OCI-LY1 (cell line): ENCODE data around the gene EEPD1.

ENCODE experiments used
- EZH2 ChIP-seq: fragments of 200-600 bp; sonication (generic), shearing (Covaris generic); IDR thresholded peaks from 2 replicates; pipeline ENCODE4 v1.8.0; 2017; ENCODE audit warnings: borderline replicate concordance, mixed run types, mild to moderate bottlenecking, antibody characterized with exemption, low read length, moderate library complexity, mixed read lengths
- TF ChIP-seq, protein P1 (sequence below): fragments of 200-600 bp; sonication (generic), shearing (Covaris generic); IDR thresholded peaks from 2 replicates; pipeline ENCODE4 v1.5.1; 2017; ENCODE audit warnings: mild to moderate bottlenecking, antibody characterized with exemption, low read length, moderate library complexity, mixed read lengths

DNA sequence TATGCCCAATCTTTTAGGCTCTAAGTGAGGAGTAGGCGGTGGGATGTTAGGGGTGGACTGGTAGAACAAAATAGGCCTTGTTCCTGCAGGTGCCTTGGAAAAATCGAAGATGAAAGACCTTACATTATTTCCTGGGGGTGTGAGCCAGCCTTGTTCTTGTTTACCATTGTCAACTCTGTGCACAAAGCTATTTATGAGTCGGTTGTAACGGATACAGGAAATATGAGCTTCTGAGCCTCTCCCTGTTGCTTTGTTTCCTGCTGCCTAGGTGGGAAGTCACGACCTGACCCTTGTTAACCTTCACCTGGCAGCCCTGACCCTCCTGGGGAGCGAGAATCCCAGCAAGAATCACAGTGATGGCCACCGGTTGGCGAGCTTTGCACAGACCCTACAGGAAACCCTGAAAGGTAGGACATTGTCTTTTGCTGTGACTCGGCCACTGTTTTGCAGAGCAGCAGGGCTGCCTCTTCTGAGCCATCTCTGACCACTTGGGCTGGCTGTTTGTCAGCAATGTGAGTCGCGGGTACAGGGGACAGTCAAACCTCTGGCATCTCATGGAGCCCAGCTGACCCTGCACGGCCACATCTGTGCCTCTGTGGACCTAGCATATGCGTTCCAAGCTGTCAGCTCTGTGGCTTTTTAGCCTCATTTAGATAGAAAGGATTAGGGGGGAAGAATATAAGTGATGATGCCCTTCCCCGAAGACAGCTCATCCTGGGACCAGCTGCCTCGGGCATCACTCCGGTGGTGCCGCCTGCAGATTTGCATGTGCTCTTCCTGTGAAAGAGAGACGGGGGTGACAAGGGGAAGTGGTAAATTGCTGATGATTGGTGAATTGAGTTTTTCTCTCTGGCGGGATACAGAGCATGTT lies 134.6 kb downstream of the EEPD1 start:
- TF ChIP-seq, protein P1, sequence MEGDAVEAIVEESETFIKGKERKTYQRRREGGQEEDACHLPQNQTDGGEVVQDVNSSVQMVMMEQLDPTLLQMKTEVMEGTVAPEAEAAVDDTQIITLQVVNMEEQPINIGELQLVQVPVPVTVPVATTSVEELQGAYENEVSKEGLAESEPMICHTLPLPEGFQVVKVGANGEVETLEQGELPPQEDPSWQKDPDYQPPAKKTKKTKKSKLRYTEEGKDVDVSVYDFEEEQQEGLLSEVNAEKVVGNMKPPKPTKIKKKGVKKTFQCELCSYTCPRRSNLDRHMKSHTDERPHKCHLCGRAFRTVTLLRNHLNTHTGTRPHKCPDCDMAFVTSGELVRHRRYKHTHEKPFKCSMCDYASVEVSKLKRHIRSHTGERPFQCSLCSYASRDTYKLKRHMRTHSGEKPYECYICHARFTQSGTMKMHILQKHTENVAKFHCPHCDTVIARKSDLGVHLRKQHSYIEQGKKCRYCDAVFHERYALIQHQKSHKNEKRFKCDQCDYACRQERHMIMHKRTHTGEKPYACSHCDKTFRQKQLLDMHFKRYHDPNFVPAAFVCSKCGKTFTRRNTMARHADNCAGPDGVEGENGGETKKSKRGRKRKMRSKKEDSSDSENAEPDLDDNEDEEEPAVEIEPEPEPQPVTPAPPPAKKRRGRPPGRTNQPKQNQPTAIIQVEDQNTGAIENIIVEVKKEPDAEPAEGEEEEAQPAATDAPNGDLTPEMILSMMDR: no peak
- TF ChIP-seq EZH2: no peak
